ENCODE data around the gene PCBP3.

The PCBP3 gene

GRCh38 chr21:45989355-45990048 lies 346.0 kb downstream of the PCBP3 start:
- no peak for DNase-seq

- DNase-seq, result no peak
These were observed 346.7 kb downstream of the PCBP3 start for GRCh38 chr21:45990049-45990711.

GRCh38 chr21:45990741-45991605 lies 347.4 kb downstream of the PCBP3 start:
- no peak for DNase-seq

- DNase-seq, result no peak
These were observed 348.2 kb downstream of the PCBP3 start for GRCh38 chr21:45991606-45992300.

Measured in stimulated activated CD4-positive, alpha-beta T cell treated with anti-CD3 and anti-CD28 coated beads, Interleukin-4, amount 100 ng/mL, for 24 hours (primary cell).